OCI-LY1 (cell line): Measurements from ENCODE around the gene ANO2.

Experiments
- H2AFZ ChIP-seq: fragments of 200-600 bp; sonication (generic), shearing (Covaris generic); 2 replicates; pipeline ENCODE4 v1.6.0; 2014; ENCODE audit warnings: antibody characterized with exemption, mild to moderate bottlenecking, low read length
- H3F3A ChIP-seq: fragments of 200-600 bp; sonication (generic), shearing (Covaris generic); 2 replicates; pipeline ENCODE4 v1.6.0; 2014; ENCODE audit warnings: mild to moderate bottlenecking, antibody characterized with exemption, low read length, moderate library complexity; ENCODE audit not compliant: insufficient read depth
- H3K27ac ChIP-seq: fragments of 200-600 bp; sonication (generic); 2 replicates; pipeline ENCODE4 v1.5.1; 2014; ENCODE audit warnings: low read length, mixed run types, mild to moderate bottlenecking, low read depth; ENCODE audit not compliant: poor library complexity, severe bottlenecking
- H3K27me3 ChIP-seq: fragments of 200-600 bp; sonication (generic); 2 replicates; pipeline ENCODE4 v1.6.0; 2014; ENCODE audit warnings: antibody characterized with exemption, mild to moderate bottlenecking, low read length, moderate library complexity; ENCODE audit not compliant: insufficient read depth
- H3K36me3 ChIP-seq: fragments of 200-600 bp; sonication (generic); 2 replicates; pipeline ENCODE4 v1.6.1; 2014; ENCODE audit warnings: mild to moderate bottlenecking, antibody characterized with exemption, low read length, moderate library complexity, mixed read lengths; ENCODE audit not compliant: insufficient read depth
- H3K4me1 ChIP-seq: fragments of 200-600 bp; sonication (generic); 2 replicates; pipeline ENCODE4 v1.5.1; 2014; ENCODE audit warnings: mild to moderate bottlenecking, low read length, moderate library complexity; ENCODE audit not compliant: insufficient read depth, severe bottlenecking
- H3K4me2 ChIP-seq: fragments of 200-600 bp; sonication (generic), shearing (Covaris generic); 2 replicates; pipeline ENCODE4 v1.6.1; 2014; ENCODE audit warnings: low read length
- H3K4me3 ChIP-seq: fragments of 200-600 bp; sonication (generic); 2 replicates; pipeline ENCODE4 v1.5.1; 2014; ENCODE audit warnings: low read length, low read depth, mild to moderate bottlenecking, mixed read lengths; ENCODE audit not compliant: poor library complexity, severe bottlenecking
- H3K79me2 ChIP-seq: fragments of 200-600 bp; shearing (Covaris generic); 2 replicates; pipeline ENCODE4 v1.6.1; 2016; ENCODE audit warnings: mixed run types, low read length, mixed read lengths; ENCODE audit not compliant: insufficient read depth
- H3K9ac ChIP-seq: fragments of 200-600 bp; sonication (generic), shearing (Covaris generic); 2 replicates; pipeline ENCODE4 v1.6.1; 2014; ENCODE audit warnings: mild to moderate bottlenecking, low read length, mixed read lengths
- H3K9me2 ChIP-seq: fragments of 200-600 bp; sonication (generic), shearing (Covaris generic); 2 replicates; pipeline ENCODE4 v1.6.1; 2014; ENCODE audit warnings: low read depth, mild to moderate bottlenecking, low read length, mixed read lengths
- H3K9me3 ChIP-seq: fragments of 200-600 bp; shearing (Covaris generic); 2 replicates; pipeline ENCODE4 v1.6.1; 2014; ENCODE audit warnings: low read length, mixed read lengths
- H4K20me1 ChIP-seq: fragments of 200-600 bp; sonication (generic), shearing (Covaris generic); 2 replicates; pipeline ENCODE4 v1.6.0; 2016; ENCODE audit warnings: mild to moderate bottlenecking, low read length; ENCODE audit not compliant: insufficient read depth
- EZH2 ChIP-seq: fragments of 200-600 bp; sonication (generic), shearing (Covaris generic); IDR thresholded peaks from 2 replicates; pipeline ENCODE4 v1.8.0; 2017; ENCODE audit warnings: borderline replicate concordance, mixed run types, mild to moderate bottlenecking, antibody characterized with exemption, low read length, moderate library complexity, mixed read lengths
- TF ChIP-seq, protein P1 (sequence below): fragments of 200-600 bp; sonication (generic), shearing (Covaris generic); IDR thresholded peaks from 2 replicates; pipeline ENCODE4 v1.5.1; 2017; ENCODE audit warnings: mild to moderate bottlenecking, antibody characterized with exemption, low read length, moderate library complexity, mixed read lengths

ANO2 gene

DNA sequence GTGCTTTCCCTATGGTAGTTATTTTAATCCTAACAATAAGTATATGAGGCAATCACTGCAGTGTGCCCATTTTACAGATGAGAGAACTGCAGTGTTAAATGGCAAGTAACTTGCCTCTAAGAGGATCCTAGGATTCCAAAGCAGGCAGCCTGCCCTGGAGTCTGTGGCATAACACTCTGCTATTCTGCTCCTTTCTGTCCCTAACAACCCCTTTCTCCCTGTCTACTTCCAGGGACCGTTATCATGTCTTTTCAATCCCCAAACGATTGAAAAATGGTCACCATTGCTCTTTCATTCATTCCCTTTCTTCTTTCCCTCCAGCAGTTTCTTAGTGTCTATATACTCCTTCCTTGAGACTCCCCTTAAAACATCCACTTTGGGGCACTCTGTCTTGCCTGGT is 1.3 kb upstream of the ANO2 start:
- Histone ChIP-seq H3K4me1 (no peaks in the 10 kb centered on the region), H3K27me3 (no peaks in the 10 kb centered on the region), H3K9me2 (no peaks in the 10 kb centered on the region), H2AFZ (no peak overlapping the region), H3K9me3 (no peaks in the 10 kb centered on the region), H4K20me1 (no peaks in the 10 kb centered on the region), H3K27ac (no peak overlapping the region), H3K9ac (no peak overlapping the region), H3K4me2 (no peak overlapping the region), H3F3A (no peaks in the 10 kb centered on the region), H3K79me2 (no peaks in the 10 kb centered on the region), H3K36me3 (no peaks in the 10 kb centered on the region), H3K4me3 (no peak overlapping the region)
- TF ChIP-seq, protein P1, sequence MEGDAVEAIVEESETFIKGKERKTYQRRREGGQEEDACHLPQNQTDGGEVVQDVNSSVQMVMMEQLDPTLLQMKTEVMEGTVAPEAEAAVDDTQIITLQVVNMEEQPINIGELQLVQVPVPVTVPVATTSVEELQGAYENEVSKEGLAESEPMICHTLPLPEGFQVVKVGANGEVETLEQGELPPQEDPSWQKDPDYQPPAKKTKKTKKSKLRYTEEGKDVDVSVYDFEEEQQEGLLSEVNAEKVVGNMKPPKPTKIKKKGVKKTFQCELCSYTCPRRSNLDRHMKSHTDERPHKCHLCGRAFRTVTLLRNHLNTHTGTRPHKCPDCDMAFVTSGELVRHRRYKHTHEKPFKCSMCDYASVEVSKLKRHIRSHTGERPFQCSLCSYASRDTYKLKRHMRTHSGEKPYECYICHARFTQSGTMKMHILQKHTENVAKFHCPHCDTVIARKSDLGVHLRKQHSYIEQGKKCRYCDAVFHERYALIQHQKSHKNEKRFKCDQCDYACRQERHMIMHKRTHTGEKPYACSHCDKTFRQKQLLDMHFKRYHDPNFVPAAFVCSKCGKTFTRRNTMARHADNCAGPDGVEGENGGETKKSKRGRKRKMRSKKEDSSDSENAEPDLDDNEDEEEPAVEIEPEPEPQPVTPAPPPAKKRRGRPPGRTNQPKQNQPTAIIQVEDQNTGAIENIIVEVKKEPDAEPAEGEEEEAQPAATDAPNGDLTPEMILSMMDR = no peak
- no peak for TF ChIP-seq EZH2

DNA sequence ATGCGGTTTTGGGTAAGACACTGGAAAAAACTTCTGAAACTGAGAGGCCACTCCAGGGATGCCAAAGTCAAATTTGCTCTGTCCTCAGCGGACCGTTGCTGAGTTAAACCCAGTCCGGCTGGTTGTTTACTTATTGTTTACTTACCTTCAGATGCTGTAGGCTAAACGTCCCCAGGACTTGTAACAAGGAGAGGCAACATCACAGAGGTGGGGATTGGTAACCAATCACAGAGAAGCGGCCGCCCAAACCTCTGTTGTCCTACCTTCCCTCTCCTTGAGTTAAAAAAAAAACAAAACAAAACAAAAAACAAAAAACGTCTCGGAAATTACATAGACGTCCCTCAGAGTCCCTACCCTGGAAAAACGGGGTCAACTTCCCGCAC is 380 bp downstream of the ANO2 start:
- Histone ChIP-seq H3K4me3 (no peak overlapping the region), H4K20me1 (no peaks in the 10 kb centered on the region), H3K9ac (no peak overlapping the region), H3K9me3 (no peaks in the 10 kb centered on the region), H3K4me1 (no peaks in the 10 kb centered on the region), H2AFZ (no peak overlapping the region), H3K27me3 (no peaks in the 10 kb centered on the region), H3F3A (no peaks in the 10 kb centered on the region), H3K9me2 (no peaks in the 10 kb centered on the region), H3K79me2 (no peaks in the 10 kb centered on the region), H3K27ac (no peak overlapping the region), H3K36me3 (no peaks in the 10 kb centered on the region), H3K4me2 (no peak overlapping the region)
- TF ChIP-seq, protein P1 = no peak
- no peak for TF ChIP-seq EZH2

DNA sequence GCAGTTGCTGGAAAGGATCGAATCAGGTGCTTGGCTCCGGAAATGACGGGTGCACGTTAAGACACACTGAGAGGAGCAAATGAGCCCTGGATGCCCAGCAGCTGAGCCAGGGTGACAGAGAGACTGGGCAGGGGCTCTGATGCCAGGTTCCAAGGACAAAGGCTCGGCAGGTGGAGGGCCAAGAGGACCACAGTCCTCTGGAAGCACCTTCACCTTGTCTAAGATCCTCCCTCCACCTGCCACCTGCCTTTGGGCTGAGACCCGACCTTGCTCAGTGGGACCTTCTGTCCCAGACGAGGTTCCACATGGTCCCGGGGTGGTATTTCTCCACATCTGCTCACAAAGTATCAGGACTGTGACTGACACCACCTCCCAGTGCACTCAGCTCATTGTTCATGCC is 1.0 kb downstream of the ANO2 start:
- no peak for TF ChIP-seq EZH2
- TF ChIP-seq, protein P1 = no peak
- Histone ChIP-seq H3K79me2 (no peaks in the 10 kb centered on the region), H3F3A (no peaks in the 10 kb centered on the region), H3K9me2 (no peaks in the 10 kb centered on the region), H3K4me1 (no peaks in the 10 kb centered on the region), H3K4me2 (no peak overlapping the region), H3K27me3 (no peaks in the 10 kb centered on the region), H4K20me1 (no peaks in the 10 kb centered on the region), H3K4me3 (no peak overlapping the region), H3K9me3 (no peaks in the 10 kb centered on the region), H3K27ac (no peak overlapping the region), H3K9ac (no peak overlapping the region), H3K36me3 (no peaks in the 10 kb centered on the region), H2AFZ (no peak overlapping the region)
